Choroid plexus epithelial cell (primary cell): ENCODE results near the gene GRIN3A.

Experiments
- DNase-seq: peaks from one replicate; pipeline ENCODE4 v3.0.0-alpha.2; 2010; ENCODE audit warnings: low read depth
- H3K4me3 ChIP-seq: 2 replicates; pipeline ENCODE4 v1.5.1; 2011; ENCODE audit warnings: low read depth, mild to moderate bottlenecking, control low read depth, low read length, moderate library complexity
- TF ChIP-seq, protein P1 (sequence below): conservative IDR thresholded peaks from 2 replicates; pipeline ENCODE4 v1.5.1; 2011; ENCODE audit warnings: low read depth, mild to moderate bottlenecking, control low read depth, inconsistent platforms, low read length, moderate library complexity

The GRIN3A gene

DNA sequence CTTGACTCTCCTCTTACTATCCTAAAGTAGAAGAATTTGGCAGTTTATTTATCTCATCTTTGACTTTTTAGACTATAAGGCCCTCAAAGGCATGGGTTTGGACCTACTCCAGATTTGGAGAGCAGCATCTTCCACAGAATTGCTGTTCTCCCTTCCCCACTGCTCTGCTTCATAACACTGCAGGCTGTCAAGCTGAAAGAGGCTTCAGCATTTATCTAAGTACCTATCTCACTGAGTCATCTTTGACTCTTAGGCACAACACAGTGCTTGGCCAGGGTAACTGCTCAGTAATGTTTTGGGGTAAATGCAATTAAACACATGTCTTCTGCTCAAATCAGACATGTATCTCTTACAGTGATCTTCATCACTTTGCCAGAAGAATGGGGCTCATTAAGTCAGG, 60.6 kb downstream of the GRIN3A start:
- peak; percentile 9 for DNase-seq
- H3K4me3 ChIP-seq, result no peak overlapping the region
- TF ChIP-seq, protein P1, sequence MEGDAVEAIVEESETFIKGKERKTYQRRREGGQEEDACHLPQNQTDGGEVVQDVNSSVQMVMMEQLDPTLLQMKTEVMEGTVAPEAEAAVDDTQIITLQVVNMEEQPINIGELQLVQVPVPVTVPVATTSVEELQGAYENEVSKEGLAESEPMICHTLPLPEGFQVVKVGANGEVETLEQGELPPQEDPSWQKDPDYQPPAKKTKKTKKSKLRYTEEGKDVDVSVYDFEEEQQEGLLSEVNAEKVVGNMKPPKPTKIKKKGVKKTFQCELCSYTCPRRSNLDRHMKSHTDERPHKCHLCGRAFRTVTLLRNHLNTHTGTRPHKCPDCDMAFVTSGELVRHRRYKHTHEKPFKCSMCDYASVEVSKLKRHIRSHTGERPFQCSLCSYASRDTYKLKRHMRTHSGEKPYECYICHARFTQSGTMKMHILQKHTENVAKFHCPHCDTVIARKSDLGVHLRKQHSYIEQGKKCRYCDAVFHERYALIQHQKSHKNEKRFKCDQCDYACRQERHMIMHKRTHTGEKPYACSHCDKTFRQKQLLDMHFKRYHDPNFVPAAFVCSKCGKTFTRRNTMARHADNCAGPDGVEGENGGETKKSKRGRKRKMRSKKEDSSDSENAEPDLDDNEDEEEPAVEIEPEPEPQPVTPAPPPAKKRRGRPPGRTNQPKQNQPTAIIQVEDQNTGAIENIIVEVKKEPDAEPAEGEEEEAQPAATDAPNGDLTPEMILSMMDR, result no peak

DNA sequence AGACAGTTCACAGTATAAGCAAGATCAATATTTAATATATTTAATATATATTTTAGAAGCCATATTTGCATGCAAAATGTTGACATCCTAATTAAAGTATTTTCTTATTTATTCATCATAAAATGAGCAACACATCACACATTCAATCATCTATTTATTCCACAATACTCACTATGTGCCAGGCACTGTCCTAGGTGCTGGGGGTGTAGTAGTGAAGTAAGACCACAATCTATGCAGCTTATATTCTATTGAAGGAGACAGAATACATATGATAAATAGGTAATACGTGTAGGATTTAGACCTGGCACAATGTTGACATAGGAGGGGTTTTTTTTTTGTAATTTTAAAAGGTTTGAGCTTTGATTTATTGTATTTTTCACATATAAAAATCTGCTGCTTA, 63.1 kb downstream of the GRIN3A start:
- no peak for DNase-seq
- TF ChIP-seq, protein P1, result no peak
- no peak overlapping the region for H3K4me3 ChIP-seq

DNA sequence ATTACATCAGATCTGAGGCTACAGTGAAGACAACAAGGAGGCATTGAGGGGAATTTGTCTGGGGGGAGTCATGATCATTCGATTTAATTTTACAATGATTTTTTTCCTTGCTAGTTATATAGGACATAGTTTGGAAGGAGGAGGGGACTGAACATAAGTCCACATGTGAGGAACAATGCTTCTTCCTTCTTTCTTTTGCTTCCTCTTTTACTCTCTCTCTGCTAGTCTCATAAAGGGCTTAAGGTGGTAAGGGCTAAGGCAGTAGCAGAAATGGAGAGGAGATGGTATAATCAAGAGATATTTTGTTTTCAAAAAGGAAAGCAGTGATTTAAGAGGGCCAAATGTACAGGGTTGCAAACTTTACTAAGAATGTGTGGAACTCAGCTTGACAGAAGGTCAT, 64.3 kb downstream of the GRIN3A start:
- TF ChIP-seq, protein P1, result no peak
- no peak overlapping the region for H3K4me3 ChIP-seq
- DNase-seq, result no peak

DNA sequence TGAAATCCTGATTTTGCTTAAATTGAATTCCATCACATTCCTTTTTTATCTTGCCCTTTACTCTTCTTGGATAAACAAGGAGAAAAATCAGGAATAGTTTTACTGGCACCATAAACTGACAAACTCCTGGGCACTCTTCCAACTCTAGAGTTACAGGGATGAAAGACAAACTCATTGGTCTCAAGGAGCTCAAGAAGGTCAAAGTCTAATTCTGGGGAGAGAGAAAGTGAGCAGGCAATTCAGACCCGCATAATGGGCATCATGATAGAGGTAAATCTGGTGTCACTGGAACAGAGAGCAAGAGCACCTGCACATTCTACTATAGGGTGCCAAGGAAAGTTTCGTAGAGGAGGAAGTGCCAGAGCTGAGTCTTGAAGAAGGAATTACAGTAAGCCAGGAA, 64.8 kb downstream of the GRIN3A start:
- H3K4me3 ChIP-seq, result no peak overlapping the region
- TF ChIP-seq, protein P1, result no peak
- no peak for DNase-seq

GRCh38 chr9:101671567-101671966, 66.9 kb downstream of the GRIN3A start:
- TF ChIP-seq, protein P1, result no peak
- no peak for DNase-seq
- no peak overlapping the region for H3K4me3 ChIP-seq

GRCh38 chr9:101668421-101668820, 70.0 kb downstream of the GRIN3A start:
- TF ChIP-seq, protein P1, result no peak
- DNase-seq, result peak; percentile 31
- H3K4me3 ChIP-seq, result no peak overlapping the region

DNA sequence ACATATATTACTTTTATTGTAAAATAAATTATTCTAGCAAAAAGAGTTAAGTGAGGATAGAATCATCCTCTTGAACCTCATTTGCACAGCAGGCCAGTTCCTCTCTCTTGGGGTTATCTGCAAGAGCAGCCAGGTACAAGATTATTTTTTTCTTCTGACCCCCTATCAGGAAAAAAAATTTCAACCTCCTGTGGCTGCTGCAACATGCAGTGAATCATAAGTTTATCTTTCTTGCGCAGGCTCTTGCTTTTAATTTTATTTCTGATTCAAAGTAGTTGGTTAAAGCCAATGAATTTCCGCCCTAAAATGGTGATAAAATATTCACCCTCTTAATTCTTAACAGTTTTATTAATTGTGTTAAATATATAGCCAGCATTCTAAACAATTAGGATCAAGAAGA, 74.0 kb downstream of the GRIN3A start:
- TF ChIP-seq, protein P1, result no peak
- H3K4me3 ChIP-seq, result no peak overlapping the region
- DNase-seq, result no peak
